Loucy (cell line): ENCODE data around the gene IL17C.

Experiments
- H2AFZ ChIP-seq: fragments of 200-600 bp; sonication (generic); 2 replicates; pipeline ENCODE4 v1.6.0; 2016; ENCODE audit warnings: antibody characterized with exemption, mild to moderate bottlenecking, low read length, moderate library complexity
- H3F3A ChIP-seq: fragments of 200-600 bp; 2 replicates; pipeline ENCODE4 v1.6.0; 2016; ENCODE audit warnings: antibody characterized with exemption, low read depth, mild to moderate bottlenecking
- H3K27me3 ChIP-seq: fragments of 200-600 bp; sonication (generic); 2 replicates; pipeline ENCODE4 v1.6.1; 2014; ENCODE audit warnings: low read length, mild to moderate bottlenecking; ENCODE audit not compliant: insufficient read depth, poor library complexity, severe bottlenecking
- H3K36me3 ChIP-seq: fragments of 200-600 bp; sonication (generic); 2 replicates; pipeline ENCODE4 v1.6.1; 2016; ENCODE audit warnings: low read length; ENCODE audit not compliant: insufficient read depth
- H3K4me1 ChIP-seq: fragments of 200-600 bp; sonication (generic); 2 replicates; pipeline ENCODE4 v1.5.1; 2014; ENCODE audit warnings: low read length, mild to moderate bottlenecking; ENCODE audit not compliant: insufficient read depth, poor library complexity, severe bottlenecking
- H3K4me2 ChIP-seq: fragments of 200-600 bp; sonication (generic); 2 replicates; pipeline ENCODE4 v1.6.0; 2014; ENCODE audit warnings: antibody characterized with exemption, low read length, low read depth, mild to moderate bottlenecking; ENCODE audit not compliant: poor library complexity, severe bottlenecking
- H3K4me3 ChIP-seq: fragments of 200-600 bp; sonication (generic); 2 replicates; pipeline ENCODE4 v1.5.1; 2014; ENCODE audit warnings: low read length, mild to moderate bottlenecking, mixed read lengths; ENCODE audit not compliant: poor library complexity, severe bottlenecking
- H3K79me2 ChIP-seq: fragments of 200-600 bp; sonication (generic); 2 replicates; pipeline ENCODE4 v1.6.1; 2014; ENCODE audit warnings: low read length; ENCODE audit not compliant: insufficient read depth
- H3K9ac ChIP-seq: fragments of 200-600 bp; sonication (generic); 2 replicates; pipeline ENCODE4 v1.6.0; 2014; ENCODE audit warnings: mild to moderate bottlenecking, low read depth, low read length, moderate library complexity; ENCODE audit not compliant: poor library complexity, severe bottlenecking
- H3K9me2 ChIP-seq: fragments of 200-600 bp; sonication (generic); replicated peaks from 2 replicates; pipeline ENCODE4 v1.6.1; 2016; ENCODE audit warnings: low read depth, low read length, mixed read lengths
- H3K9me3 ChIP-seq: fragments of 200-600 bp; sonication (generic); 2 replicates; pipeline ENCODE4 v1.6.1; 2014; ENCODE audit warnings: mild to moderate bottlenecking, antibody characterized with exemption, low read length, low read depth; ENCODE audit not compliant: insufficient read depth
- H4K20me1 ChIP-seq: fragments of 200-600 bp; sonication (generic); 2 replicates; pipeline ENCODE4 v1.6.0; 2014; ENCODE audit warnings: antibody characterized with exemption, low read length, mild to moderate bottlenecking; ENCODE audit not compliant: insufficient read depth, poor library complexity, severe bottlenecking
- EZH2phosphoT487 ChIP-seq: fragments of 200-600 bp; IDR thresholded peaks from 2 replicates; pipeline ENCODE4 v1.6.1; 2018; ENCODE audit warnings: antibody characterized with exemption, mild to moderate bottlenecking, moderate library complexity, borderline replicate concordance
- TF ChIP-seq, protein P1 (sequence below): fragments of 200-600 bp; sonication (generic); conservative IDR thresholded peaks from 2 replicates; pipeline ENCODE4 v1.5.1; 2014; ENCODE audit warnings: mild to moderate bottlenecking, antibody characterized with exemption, low read length

IL17C gene

DNA sequence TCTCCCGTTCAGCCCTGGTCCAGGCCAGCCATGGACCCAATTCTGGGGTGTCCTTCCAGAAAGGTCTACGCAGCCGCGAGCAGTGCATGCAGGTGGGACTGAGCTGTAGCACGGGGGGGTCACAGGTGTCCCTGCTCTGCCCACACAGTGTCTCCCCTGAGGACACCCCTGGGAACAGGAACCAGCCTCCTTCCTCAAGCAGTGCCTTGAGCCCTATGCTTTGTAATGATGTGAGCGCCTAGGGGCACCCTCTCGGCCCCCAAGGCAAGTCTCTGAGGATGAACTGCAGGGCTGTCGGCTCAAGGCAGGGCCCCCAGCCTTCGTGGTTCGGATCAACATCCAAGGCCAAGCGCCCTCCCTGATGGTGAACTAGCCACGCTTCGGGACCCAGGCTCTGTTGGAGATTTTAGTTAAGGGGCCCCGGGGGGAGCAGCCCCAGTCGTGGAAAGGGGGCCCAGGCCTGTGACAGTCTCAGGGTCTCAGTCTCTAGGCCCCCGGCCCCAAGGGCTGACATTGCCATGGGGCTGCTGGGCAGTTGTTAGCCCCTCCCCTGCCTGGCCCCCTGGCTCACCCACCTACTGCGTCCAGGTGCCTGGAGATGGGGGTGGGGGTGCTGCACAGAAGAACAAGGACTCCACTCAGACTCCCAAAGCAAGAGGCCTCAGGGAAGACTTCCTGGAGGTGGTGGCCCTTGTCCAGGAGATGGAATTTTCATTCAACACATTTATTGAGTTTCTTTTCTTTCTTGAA is 2.3 kb downstream of the IL17C start:
- TF ChIP-seq, protein P1, sequence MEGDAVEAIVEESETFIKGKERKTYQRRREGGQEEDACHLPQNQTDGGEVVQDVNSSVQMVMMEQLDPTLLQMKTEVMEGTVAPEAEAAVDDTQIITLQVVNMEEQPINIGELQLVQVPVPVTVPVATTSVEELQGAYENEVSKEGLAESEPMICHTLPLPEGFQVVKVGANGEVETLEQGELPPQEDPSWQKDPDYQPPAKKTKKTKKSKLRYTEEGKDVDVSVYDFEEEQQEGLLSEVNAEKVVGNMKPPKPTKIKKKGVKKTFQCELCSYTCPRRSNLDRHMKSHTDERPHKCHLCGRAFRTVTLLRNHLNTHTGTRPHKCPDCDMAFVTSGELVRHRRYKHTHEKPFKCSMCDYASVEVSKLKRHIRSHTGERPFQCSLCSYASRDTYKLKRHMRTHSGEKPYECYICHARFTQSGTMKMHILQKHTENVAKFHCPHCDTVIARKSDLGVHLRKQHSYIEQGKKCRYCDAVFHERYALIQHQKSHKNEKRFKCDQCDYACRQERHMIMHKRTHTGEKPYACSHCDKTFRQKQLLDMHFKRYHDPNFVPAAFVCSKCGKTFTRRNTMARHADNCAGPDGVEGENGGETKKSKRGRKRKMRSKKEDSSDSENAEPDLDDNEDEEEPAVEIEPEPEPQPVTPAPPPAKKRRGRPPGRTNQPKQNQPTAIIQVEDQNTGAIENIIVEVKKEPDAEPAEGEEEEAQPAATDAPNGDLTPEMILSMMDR: no peak
- no peak for TF ChIP-seq EZH2phosphoT487
- Histone ChIP-seq H3K27me3 (no peaks in the 10 kb centered on the region), H3K9me3 (no peaks in the 10 kb centered on the region), H3K4me3 (no peak overlapping the region), H3K4me2 (no peak overlapping the region), H2AFZ (no peak overlapping the region), H3K9me2 (no peaks in the 10 kb centered on the region), H3F3A (no peaks in the 10 kb centered on the region), H3K36me3 (no peaks in the 10 kb centered on the region), H4K20me1 (no peaks in the 10 kb centered on the region), H3K9ac (no peak overlapping the region), H3K4me1 (no peaks in the 10 kb centered on the region), H3K79me2 (no peaks in the 10 kb centered on the region)

DNA sequence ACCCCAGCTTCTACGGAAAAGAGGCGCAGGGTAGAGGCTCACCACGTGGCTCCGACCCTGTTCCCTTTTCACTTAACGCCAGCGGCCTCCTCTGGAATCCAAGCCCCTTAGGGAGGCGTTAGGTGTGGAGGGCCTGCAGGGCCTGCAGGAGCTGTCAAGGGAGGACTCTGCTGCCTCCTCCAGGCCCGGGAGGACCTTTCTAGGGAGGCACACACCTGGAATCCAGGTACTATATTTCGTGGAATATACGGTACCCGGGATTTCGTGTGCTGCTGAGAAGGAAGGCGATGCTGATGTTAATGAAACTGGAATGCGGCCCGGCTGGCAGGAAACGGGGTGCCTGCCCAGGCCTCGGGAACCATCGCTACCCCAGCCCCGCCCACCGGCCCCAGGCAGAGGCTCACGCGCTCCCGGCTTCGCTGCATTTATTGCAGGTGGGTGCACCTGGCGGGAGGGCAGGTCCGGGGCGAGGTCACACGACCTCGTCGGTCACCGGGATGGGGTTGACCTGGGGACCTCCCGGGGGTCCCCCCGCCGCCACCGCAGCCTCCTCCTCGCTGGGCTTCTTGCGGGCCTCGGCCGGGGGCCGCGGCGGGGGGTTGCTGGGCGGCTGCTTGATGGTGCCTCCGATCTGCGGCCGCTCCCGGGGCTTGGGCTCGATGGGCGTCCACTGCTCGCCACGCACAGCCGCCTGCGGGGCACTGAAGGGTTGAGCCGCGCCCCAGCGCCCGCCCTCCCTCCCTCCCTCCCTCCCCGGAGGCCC is 4.7 kb downstream of the IL17C start:
- H3K9ac ChIP-seq: no peak overlapping the region
- no peaks in the 10 kb centered on the region for H4K20me1 ChIP-seq
- no peaks in the 10 kb centered on the region for H3K36me3 ChIP-seq
- no peaks in the 10 kb centered on the region for H3K9me2 ChIP-seq
- TF ChIP-seq EZH2phosphoT487: no peak
- TF ChIP-seq, protein P1: no peak
- H2AFZ ChIP-seq: no peak overlapping the region
- H3K4me1 ChIP-seq: no peaks in the 10 kb centered on the region
- H3K4me2 ChIP-seq: no peak overlapping the region
- H3K27me3 ChIP-seq: no peaks in the 10 kb centered on the region
- peaks cover 3% of the 10 kb centered on the region; the same call in 1 of the 2 replicates for H3K79me2 ChIP-seq
- no peaks in the 10 kb centered on the region for H3F3A ChIP-seq
- H3K4me3 ChIP-seq: no peak overlapping the region
- H3K9me3 ChIP-seq: no peaks in the 10 kb centered on the region

DNA sequence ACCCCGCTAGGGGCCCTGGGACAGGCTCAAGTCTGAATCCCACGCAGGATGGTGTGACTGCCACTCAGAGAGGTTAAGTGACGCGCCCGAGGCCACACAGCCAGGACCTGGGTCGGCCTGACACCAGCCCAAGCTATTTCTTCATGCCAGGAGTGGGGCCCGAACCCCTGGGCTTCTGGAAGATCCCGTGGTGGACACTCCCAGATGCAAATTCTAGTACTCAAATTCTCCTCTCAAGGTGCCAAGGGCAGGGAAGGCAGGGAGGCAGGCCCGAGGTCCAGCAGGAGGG is 5.2 kb downstream of the IL17C start:
- H2AFZ ChIP-seq: no peak overlapping the region
- TF ChIP-seq, protein P1: no peak
- no peak for TF ChIP-seq EZH2phosphoT487
- no peaks in the 10 kb centered on the region for H3F3A ChIP-seq
- H3K36me3 ChIP-seq: no peaks in the 10 kb centered on the region
- no peak overlapping the region for H3K4me2 ChIP-seq
- H3K4me3 ChIP-seq: no peak overlapping the region
- H3K9me2 ChIP-seq: no peaks in the 10 kb centered on the region
- no peaks in the 10 kb centered on the region for H3K27me3 ChIP-seq
- H3K9ac ChIP-seq: no peak overlapping the region
- H3K4me1 ChIP-seq: no peaks in the 10 kb centered on the region
- no peaks in the 10 kb centered on the region for H4K20me1 ChIP-seq
- peaks cover 6% of the 10 kb centered on the region; the same call in 1 of the 2 replicates for H3K79me2 ChIP-seq
- H3K9me3 ChIP-seq: no peaks in the 10 kb centered on the region
